ENCODE data around the gene KCNQ1. TPM values are rescaled to one million over a fixed set of nuclear protein-coding genes. Genes with fewer than 3 reads are reported as not detected.

Gene KCNQ1
- total and polyA plus RNA-seq, 2 donors (not counting 3 experiments of a cell fraction or from before 2014, with no cell fraction given) = 0.07 to 0.09 TPM

GRCh38 chr11:2718817-2719438 is 274.1 kb downstream of the KCNQ1 start:
- POLR2A ChIA-PET = no interaction called here
- DNase-seq (ENCODE audit: low read depth, low spot score) (no peak), FAIRE-seq (no peak)
- Histone ChIP-seq H4K20me1 (replicated peaks; ENCODE audit: control insufficient read depth, extremely low read depth, insufficient read depth, low read length) (no peaks in the 10 kb centered on the region), H3K9ac (replicated peaks; ENCODE audit: extremely low read depth, insufficient read depth, low read length) (no peak overlapping the region), H3K4me3 (replicated peaks in 1 of 3; ENCODE audit: insufficient read depth in 1 of 3, low read depth in 1 of 3, low read length in 3 of 3) (no peak overlapping the region), H3K9me1 (replicated peaks; ENCODE audit: control insufficient read depth, extremely low read depth, insufficient read depth, low read length) (no peaks in the 10 kb centered on the region), H3K4me1 (ENCODE audit: control insufficient read depth, extremely low read depth, insufficient read depth, low read length) (no peaks in the 10 kb centered on the region), H2AFZ (ENCODE audit: low read depth, low read length) (no peak overlapping the region), H3K4me2 (ENCODE audit: insufficient read depth, low read length) (no peak overlapping the region), H3K36me3 (ENCODE audit: control insufficient read depth in 2 of 2, extremely low read depth in 1 of 2, insufficient read depth in 2 of 2, low read length in 2 of 2) (no peaks in the 10 kb centered on the region), H3K27me3 (ENCODE audit: control insufficient read depth in 2 of 2, insufficient read depth in 2 of 2, low read length in 2 of 2) (no peaks in the 10 kb centered on the region), H3K9me3 (replicated peaks; ENCODE audit: control insufficient read depth, insufficient read depth, low read length) (no peaks in the 10 kb centered on the region), H3K27ac (ENCODE audit: insufficient read depth, low read depth, low read length) (no peak overlapping the region), H3K79me2 (ENCODE audit: control insufficient read depth, insufficient read depth, low read length) (no peaks in the 10 kb centered on the region)
- dilution Hi-C loops (cut with MboI; ENCODE audit: extremely low pct_ligation_motif_present, low sequenced_read_pairs) (no loop called here), intact Hi-C loops (cut with micrococcal nuclease) (no loop called here)
- TF ChIP-seq MYC (IDR thresholded peaks at IDR 0.05; ENCODE audit: low read depth, low read length) = no peak
- no peak for TF ChIP-seq CTCF (IDR thresholded peaks at IDR 0.05; ENCODE audit: extremely low read depth in 1 of 2, insufficient read depth in 1 of 2, low read depth in 1 of 2, low read length in 2 of 2)
- TF ChIP-seq POLR2AphosphoS5 (IDR thresholded peaks at IDR 0.05; ENCODE audit: insufficient read depth, low read depth, low read length) = no peak
- no peak for TF ChIP-seq EZH2 (IDR thresholded peaks at IDR 0.05; ENCODE audit: borderline replicate concordance, low read depth, low read length, severe bottlenecking)
- TF ChIP-seq FOS (IDR thresholded peaks at IDR 0.05; ENCODE audit: borderline replicate concordance, insufficient read depth, low read length) = no peak
- no peak for TF ChIP-seq JUN (IDR thresholded peaks at IDR 0.05; ENCODE audit: borderline replicate concordance, insufficient read depth, insufficient read length, low read depth)
- TF ChIP-seq POLR2A (IDR thresholded peaks at IDR 0.05; ENCODE audit: low read depth, low read length) = no peak
- TF ChIP-seq GATA2 (IDR thresholded peaks at IDR 0.05; ENCODE audit: insufficient read depth, insufficient read length, low read depth, low read length) = no peak
- TF ChIP-seq MAX (IDR thresholded peaks at IDR 0.05; ENCODE audit: insufficient read depth, insufficient read length) = no peak
- no TSS peak for BruUV-seq (replicated peaks)
- CTCF ChIA-PET = interaction anchor here (0.6 kb wide), 1 partner anchor 205 kb away, joined by 3 read pairs; no protein-coding TSS in a partner anchor
